Retina (tissue), 1 donor: ENCODE results near the gene ASAP3.
"Not testable (repeated sequence)": the region's sequence is repeated elsewhere in the genome, so short reads cannot be mapped to it uniquely, and the experiment has no call there.

Experiments
- DNase-seq: peaks from one replicate; pipeline ENCODE4 v3.0.0-alpha.2; 2016

The ASAP3 gene

DNA sequence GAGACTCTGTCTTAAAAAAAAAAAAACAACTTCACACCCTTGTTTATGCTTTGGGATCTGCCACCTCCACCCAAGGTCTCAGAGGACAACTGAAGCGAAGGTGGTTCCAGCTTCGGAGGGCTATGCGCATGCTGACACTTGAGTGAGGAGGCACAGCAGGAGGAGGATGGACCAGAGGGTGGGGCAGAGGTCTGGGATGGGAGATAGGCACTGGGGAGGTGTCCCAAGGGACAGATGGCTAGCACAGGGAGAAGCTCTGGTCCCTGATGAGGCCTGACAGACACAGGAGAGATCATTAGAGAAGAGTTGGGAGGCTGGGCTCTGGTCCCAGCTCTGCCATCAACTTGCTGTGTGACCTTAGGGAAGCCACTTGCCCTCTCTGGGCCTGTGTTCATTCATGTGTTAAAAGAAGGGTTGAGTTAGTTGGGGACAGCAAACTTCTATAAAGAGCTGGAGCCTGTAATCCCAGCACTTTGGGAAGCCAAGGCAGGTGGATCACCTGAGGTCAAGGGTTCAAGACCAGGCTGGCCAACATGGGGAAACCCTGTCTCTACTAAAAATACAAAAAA is 30.2 kb upstream of the ASAP3 start:
- DNase-seq, result no peak

DNA sequence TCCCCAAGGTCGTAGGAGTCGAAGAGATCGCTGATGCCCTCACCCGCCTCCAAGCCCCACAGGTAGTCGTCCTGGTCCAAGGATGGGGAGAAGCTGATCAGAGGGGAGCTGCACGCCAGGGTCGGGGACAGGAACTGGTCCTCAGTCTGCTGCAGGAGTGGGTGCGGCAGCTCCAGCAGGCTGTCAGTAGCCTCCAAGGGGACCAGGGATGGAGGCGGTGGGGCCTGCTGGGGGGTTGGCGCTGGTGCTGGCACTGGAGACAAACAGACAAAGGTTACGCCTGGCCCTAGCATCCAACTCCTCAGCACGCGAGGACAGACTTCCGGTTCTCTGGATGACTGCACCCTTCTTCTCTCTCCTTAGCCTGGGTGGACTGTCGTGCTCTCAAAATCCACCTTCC is 25.9 kb upstream of the ASAP3 start:
- DNase-seq, result no peak

DNA sequence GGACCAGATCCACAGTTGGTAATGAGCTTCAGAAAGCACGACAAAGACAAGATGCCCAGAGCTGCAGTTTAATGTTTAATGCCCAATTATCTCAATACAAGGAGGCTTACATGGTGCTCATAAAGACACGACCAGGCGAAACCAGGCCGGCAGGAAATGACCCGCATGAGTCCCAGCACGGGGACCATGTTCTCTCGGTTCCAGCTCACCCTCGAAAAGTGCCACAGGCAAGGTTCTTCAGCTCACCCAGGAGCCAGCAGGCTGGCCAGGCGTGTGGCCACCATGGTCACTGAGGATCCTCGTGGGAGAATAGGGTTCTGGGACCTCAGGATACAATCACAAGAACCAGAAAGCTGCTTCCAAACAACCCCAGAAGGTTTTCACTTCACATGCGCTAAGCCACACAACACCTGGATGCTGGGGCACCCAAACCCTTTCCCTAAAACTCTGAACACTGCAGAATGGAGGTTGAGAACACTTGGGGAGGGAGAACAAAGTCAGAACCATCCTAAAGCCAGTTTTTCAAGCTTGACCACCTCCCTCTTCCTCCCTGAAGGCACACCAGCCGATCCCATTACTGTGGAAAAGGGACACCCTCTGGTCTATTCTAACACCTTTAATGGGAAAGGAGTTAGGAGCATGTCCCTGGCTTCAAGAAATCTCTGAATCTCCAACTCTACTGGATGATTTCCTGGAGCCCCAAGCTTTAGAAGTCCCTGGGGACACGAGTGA is 22.6 kb upstream of the ASAP3 start:
- DNase-seq, result no peak

DNA sequence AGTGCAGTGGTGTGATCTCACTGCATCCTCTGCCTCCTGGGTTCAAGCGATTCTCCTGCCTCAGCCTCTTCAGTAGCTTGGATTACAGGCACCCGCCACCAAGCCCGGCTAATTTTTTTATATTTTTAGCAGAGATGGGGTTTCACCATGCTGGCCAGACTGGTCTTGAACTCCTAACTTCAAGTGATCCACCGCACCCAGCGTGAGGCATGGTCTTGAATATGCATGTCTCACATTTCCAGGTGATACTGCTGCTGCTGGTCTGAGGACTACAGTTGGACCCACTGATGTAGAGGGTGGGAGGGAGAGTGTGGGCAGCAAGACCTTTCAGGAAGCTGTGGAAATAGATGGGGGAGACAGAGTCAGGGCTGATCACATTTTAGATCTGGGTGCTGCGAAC is 21.9 kb upstream of the ASAP3 start:
- DNase-seq, result no peak

DNA sequence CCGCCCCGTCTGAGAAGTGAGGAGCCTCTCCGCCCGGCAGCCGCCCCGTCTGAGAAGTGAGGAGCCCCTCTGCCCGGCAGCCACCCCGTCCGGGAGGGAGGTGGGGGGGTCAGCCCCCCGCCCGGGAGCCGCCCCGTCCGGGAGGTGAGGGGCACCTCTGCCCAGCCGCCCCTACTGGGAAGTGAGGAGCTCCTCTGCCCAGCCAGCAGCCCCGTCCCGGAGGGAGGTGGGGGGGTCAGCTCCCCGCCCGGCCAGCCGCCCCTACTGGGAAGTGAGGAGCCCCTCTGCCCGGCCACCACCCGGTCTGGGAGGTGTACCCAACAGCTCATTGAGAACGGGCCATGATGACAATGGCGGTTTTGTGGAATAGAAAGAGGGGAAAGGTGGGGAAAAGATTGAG is 20.2 kb upstream of the ASAP3 start:
- DNase-seq, result not testable (repeated sequence)

DNA sequence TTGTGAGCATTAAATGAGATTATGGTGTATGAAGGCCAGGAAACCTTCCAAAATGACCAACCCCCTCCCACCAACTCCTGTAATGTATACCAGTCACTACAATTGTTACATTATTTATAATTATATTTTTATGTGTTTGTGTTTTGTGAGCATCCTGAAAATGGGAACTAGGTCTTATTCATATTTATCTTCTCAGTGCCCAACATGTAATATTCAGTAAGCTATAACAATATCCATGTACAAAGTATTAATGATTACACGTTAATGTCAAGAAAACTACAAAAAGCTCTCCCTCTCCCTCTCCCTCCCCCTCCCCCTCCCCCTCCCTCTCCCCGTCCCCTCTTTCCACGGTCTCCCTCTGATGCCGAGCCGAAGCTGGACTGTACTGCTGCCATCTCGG is 19.0 kb upstream of the ASAP3 start:
- no peak for DNase-seq

DNA sequence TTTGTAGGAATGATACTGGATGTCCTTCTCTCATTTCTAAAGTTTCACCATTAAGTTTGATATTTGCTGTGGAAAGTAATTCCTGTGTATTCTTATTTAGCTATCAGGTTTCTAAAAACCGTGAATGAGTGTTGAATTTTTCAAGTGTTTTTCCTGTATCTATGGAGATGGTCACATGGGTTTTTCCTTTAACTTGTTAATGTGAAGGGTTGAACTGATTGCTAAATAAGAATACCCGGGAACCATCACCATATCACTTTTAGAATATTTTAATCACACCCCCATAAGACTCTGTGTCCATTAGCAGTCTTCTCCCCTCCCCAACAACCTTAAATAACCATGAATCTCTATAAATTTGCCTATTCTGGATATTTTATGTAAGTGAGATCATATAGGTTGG is 16.5 kb upstream of the ASAP3 start:
- DNase-seq, result no peak

DNA sequence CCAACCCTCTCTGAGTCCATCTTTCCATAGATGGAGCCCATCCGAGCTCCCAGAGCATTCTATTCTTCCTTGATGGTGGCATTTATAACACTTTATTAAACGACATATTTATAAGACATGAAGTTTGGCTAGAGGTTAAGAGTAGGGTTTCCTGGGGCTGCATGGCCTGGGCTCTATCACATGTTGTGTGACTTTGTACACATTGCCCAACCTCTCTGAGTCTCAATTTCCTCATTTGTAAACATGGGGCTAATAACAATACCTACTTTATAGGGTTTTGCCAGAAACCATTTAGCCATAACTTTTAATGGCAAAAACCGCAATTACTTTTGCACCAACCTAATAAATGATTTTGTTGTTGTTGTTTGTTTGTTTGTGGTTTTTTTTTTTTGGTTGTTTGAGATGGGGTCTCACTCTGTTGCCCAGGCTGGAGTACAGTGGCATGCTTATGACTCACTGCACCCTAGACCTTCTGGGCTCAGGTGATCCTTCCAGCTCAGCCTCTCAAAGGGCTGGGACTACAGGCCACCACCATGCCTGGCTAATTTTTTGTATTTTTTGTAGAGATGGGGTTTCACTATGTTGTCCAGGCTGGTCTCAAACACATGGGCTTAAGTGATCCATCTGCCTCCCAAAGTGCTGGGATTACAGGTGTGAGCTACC is 13.9 kb upstream of the ASAP3 start:
- DNase-seq, result no peak

DNA sequence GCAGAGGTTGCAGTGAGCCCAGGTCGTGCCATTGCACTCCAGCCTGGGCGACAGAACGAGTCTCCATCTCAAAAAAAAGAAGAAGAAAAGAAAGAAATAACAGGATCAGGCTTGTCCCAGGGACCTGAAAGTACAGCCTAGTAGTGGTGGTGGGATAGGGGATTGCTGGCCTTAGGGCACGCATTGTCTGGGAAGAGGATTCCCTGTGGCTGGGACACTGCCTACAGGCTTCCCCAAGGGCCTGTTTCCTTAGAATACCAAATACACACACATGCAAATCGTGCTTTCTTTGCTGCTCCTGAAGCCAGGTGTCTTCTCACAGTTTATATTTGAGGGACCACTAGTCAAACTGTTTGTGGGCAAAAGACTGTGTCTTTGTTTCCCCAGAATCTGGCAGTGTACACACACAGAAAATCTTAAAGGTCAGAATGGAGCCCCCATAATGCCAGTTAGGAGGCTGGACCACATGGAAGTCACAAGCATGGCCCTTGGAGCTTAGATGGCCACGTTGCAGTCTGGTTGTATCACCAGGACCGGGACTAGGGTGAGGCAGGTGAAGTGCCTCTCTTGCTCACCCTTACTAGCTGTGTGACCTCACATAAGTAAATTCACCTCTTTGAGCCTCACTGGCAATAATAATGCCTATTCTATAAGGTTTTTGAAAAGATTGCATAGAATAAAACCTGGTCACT is 12.7 kb upstream of the ASAP3 start:
- no peak for DNase-seq

DNA sequence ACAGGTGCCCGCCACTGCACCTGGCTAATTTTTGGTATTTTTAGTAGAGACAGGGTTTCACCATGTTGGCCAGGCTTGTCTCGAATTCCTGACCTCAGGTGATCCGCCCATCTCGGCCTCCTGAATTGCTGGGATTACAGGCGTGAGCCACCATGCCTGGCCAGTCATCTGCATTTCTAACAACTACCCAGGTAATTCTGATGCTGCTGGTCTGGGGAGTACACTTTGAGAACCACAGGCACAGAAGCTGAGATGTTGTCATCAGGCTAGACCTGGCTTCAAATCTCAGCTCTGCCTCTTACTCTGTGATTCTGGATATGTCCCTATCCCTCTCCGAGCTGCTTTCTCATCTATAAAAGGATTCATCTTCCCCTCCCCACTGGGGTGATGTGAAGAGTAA is 10.9 kb upstream of the ASAP3 start:
- DNase-seq, result not testable (repeated sequence)

DNA sequence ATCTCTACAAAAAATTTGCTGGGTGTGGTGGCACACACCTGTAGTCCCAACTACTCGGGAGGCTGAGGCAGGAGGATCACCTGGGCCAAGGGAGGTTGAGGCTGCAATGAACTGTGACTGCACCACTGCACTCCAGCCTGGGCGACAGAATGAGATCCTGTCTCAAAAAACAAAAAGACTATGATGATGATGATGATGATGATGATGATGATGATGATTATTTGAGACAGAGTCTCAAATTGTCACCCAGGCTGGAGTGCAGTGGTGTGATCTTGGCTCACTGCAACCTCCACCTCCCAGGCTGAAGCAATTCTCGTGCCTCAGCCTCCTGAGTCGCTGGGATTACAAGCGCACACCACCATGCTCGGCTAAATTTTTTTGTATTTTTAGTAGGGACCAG is 8.8 kb upstream of the ASAP3 start:
- not testable (repeated sequence) for DNase-seq

DNA sequence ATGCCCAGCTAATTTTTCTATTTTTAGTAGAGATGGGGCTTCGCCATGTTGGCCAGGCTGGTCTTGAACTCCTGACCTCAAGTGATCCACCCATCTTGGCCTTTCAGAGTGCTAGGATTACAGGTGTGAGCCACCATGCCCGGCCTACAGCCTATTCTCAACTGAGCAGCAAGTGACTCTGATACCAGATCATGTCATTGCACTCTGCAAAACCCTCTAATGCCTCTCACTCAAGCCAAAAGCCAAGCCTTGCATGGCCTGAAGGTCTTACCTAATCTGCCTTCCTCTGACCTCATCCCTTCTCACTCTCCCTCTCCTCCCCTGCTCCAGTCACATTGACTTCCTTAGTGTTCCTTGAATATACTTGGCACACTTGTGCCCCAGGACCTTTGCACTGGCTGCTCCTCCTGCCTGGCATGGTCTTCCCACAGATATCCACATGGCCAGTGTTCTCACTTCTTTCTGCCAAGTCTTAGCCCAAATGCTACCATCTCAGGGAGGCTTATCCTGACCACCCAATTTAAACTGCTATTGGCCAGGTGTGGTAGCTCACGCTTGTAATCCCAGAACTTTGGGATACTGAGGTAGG is 8.2 kb upstream of the ASAP3 start:
- no peak for DNase-seq

DNA sequence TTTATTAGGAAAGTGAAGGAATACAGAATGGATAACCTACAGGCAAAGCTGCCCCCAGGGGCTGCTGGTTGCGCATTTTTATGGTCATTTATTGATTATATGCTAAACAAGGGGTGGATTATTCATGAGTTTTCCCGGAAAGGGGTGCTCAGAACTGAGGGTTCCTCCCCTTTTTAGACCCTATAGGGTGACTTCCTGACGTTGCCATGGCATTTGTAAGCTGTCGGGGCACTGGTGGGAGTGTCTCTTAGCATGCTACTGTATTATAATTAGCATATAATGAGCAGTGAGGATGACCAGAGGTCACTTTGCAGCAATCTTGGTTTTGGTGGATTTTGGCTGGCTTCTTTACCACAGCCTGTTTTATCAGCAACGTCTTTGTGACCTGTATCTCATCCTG is 5.9 kb upstream of the ASAP3 start:
- DNase-seq, result no peak

DNA sequence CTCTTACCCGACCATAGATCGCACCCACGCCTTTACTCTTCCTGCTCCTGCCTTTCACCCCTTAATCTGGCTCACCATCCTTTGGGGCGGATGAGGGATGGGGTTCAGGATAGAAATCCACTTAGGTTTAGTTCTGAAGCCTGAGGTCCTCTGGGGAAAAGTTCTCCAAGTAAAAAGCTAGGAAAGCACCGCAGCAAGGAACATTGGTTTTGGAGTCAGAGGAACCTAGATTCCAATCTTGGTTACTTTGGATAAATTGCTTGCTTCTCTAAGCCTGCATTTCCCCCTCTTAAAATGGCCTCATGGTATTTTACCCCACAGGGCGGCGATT is 988 bp upstream of the ASAP3 start:
- DNase-seq, result no peak

DNA sequence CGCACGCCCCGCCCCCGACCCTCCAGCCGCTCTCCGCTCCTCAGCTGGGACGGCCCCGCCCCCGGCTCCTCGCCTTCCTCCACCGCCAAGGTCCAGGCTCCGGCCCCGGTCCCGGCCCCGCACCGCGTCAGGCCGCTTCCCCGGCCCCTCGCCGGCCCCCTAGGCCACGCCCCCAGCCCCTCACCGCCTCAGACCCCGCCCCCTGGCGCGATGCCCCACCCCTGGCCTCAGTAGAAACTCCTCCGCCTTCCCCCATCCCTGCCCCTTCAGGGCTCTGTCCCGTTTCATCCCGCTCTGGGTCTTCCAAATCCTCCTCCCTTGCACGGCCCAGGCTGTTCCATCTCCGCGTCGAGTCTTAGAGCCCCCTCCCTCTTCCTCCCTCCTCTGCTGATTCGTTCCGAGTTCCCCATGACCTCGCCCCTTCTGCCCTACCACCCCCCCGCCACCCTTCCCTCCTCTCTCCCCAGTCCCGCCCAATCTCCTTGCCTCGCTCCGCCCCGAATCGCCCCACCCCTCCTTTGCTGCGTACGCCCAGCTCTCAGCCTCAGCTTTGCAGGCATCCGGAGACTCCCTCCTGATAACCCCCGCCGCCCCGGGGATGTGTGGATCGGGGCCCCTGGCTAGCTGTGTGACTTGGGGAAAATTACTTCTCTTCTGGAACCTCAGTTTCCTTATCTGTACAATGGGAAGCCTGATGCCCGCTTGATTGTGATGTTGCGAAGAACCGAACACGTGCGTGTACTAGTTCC is 448 bp upstream of the ASAP3 start:
- peak; percentile 76 for DNase-seq

DNA sequence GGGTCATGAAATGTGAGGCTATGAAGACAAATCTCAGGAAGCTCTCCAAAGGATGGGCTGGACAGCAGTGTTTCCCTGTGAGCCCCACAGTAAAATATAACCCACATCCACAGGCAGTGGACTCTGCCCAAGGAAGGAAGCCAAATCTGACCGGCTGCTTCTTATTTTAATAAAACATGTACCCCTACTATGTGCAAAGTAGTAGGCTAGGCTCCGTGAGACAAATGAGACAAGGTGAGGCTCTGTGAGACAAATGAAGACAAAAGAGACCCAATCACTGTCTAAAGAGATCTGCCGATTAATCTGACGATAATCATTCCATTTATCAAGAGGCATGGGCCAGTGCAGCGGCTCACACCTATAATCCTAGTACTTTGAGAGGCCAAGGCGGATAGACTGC is 2.1 kb downstream of the ASAP3 start:
- no peak for DNase-seq

DNA sequence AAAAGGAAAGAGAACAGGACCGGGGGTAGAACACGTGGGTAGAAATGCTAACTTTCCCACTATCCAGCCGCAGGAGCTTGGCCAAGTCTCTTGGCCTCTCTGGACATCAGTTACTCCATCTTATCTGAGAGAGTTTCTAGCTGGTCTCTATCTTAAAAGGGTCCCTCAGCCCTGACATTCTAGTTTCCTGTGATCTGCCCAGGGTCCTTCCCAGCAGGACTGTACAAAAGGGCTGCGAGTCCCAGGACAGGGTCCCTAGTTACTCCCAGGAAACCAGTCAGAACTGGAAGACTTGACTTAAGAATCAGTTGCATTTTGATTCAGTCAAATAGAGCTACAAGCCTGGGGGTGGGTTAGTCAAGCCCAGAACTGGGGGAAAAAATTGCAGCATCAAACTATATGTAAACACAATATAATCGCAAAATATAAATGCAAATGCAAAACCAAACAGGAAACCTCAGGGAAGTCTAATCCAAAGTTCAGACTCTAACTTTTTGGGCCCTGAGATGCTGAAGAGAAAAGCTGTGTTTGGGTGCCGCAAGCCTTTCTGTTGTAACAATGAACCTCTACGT is 2.9 kb downstream of the ASAP3 start:
- no peak for DNase-seq

DNA sequence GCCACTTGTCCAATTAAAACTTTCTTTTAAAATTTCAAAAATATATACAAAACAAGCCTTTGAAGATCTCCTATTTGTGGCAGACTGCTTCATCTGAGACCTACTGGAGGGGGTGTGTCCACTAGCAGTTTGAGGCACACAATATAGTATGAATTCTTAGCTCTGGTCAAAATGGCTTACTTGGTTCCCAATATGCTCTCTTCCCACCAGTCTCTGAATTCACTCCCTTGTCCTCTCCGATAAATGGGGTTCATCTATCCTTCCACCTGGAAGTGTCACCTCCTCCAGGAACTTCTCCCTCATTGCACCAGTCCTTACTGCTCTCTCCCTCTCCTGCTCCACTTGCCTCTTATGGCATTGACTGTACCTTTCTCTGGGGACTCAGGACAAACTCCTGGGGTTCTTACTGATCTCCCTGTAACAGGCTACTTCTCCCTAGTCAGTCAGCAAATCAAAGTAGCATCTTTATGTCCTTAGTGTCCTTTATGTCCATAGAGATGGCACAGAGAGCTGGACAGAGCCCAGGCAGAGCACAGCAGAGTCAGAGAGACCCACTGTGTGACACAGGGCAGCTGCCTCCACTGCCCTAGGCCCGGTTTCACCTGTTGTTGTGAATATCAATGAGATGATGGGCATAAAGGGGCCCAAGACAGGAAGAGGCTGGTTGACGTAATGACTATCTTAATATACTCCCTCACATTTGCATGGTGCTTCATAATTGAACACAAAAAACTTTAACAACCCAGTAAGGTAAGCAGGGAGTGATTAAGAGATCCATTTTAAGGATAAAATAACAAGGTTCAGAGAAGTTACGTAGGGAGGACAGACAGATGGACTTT is 3.6 kb downstream of the ASAP3 start:
- no peak for DNase-seq

DNA sequence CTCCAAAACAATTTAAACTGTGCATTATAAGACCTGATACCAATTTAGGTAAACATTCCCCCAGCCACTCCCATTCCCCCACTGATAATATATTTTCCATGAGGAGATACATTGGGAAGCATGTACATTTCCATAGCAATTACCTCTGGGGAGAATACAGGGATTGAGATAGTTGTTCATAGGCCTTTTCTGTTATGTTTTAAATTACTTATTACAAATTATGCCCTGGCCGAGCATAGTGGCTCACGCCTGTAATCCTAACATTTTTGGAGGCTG is 4.4 kb downstream of the ASAP3 start:
- no peak for DNase-seq

DNA sequence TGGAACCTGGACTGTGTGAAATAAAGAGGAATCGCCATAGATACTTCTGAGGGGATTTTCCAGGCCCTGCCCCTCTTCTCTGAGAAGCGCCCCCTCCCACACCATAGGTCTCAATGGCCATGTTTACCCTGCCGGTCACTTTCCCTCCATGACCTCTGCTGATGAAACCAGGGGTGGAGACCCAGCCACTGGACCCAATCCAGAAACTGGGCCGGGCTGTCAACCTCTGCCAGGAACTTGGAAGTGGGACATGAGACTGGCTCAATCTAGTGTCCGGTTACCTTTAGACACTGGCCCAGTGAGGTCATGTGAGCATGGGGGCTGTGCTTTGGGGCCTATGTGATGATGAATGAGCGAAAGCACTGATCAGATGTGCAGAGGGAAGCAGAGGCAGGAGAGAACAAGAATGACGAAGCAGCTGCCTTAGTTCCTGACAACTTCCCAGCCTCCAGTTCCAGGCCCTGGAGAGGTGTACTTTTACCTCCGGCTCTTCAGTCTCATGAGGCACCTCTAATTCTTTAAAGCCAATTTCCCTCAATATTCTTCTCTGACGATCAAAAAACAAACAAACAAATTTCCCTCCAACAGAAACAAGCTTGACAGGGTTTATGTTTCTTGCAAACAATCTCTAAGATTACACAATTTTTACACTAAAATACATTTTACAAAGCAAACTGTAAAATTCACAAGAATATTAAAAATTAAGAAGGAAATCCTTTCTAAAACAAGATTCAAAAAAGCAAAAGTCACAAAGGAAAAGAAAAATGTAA is 4.9 kb downstream of the ASAP3 start:
- DNase-seq, result no peak
